HepG2 (cell line): Measurements from ENCODE around the gene OR6S1. TPM values are rescaled to one million over a fixed set of nuclear protein-coding genes. Genes with fewer than 3 reads are reported as not detected.
A peak's percentile ranks its signal among the peaks of the same experiment; 100 is the strongest.

Experiments
- ASH2L ChIP-seq: fragments of 300-600, 200-600 bp; sonication (generic); IDR thresholded peaks from 2 replicates; pipeline ENCODE4 v1.7.0; 2017; ENCODE audit warnings: low read depth, mild to moderate bottlenecking, moderate library complexity, mixed read lengths, low read length; ENCODE audit not compliant: insufficient read length
- ATAD3A ChIP-seq: sonication (generic); formaldehyde crosslinking; IDR thresholded peaks from 2 replicates; pipeline ENCODE4 v1.4.0; 2020; ENCODE audit warnings: missing genetic modification reagents
- EHMT2 ChIP-seq: fragments of 200-600 bp; sonication (generic); IDR thresholded peaks from 2 replicates; pipeline ENCODE4 v1.7.0; 2017; ENCODE audit warnings: antibody characterized with exemption, low read depth, low read length, borderline replicate concordance
- HNRNPH1 ChIP-seq: fragments of 200-400 bp; formaldehyde crosslinking; optimal IDR thresholded peaks from 2 replicates; pipeline ENCODE3; 2017; ENCODE audit warnings: mild to moderate bottlenecking, low read depth, low read length
- IRF2 ChIP-seq: IDR thresholded peaks from 2 replicates; pipeline ENCODE4 v1.6.1; 2018; ENCODE audit warnings: missing genetic modification reagents, missing compliant biosample characterization
- JUND ChIP-seq: sonication (generic); formaldehyde crosslinking; IDR thresholded peaks from 2 replicates; pipeline ENCODE4 v1.8.0; 2022; ENCODE audit warnings: mild to moderate bottlenecking, missing genetic modification reagents
- NFATC3 ChIP-seq: sonication (generic); formaldehyde crosslinking; IDR thresholded peaks from 2 replicates; pipeline ENCODE4 v1.5.1; 2020; ENCODE audit warnings: mild to moderate bottlenecking, missing genetic modification reagents
- NFKBIZ ChIP-seq: IDR thresholded peaks from 2 replicates; pipeline ENCODE4 v1.6.1; 2018; ENCODE audit warnings: missing genetic modification reagents, missing compliant biosample characterization
- ZBTB10 ChIP-seq: sonication (generic); formaldehyde crosslinking; IDR thresholded peaks from 2 replicates; pipeline ENCODE4 v1.4.0; 2020; ENCODE audit warnings: missing genetic modification reagents, borderline replicate concordance
- ZFX ChIP-seq: sonication (generic); formaldehyde crosslinking; IDR thresholded peaks from 2 replicates; pipeline ENCODE4 v1.4.0; 2020; ENCODE audit warnings: mild to moderate bottlenecking, low read depth, missing genetic modification reagents, moderate library complexity
- ZNF121 ChIP-seq: sonication (generic); formaldehyde crosslinking; IDR thresholded peaks from 2 replicates; pipeline ENCODE4 v1.5.0; 2020; ENCODE audit warnings: mild to moderate bottlenecking, missing genetic modification reagents
- ZNF30 ChIP-seq: sonication (generic); formaldehyde crosslinking; IDR thresholded peaks from 2 replicates; pipeline ENCODE4 v1.5.0; 2020; ENCODE audit warnings: mild to moderate bottlenecking, missing genetic modification reagents
- ZNF326 ChIP-seq: sonication (generic); formaldehyde crosslinking; IDR thresholded peaks from 2 replicates; pipeline ENCODE4 v1.4.0; 2020; ENCODE audit warnings: missing genetic modification reagents, borderline replicate concordance
- ZNF704 ChIP-seq: sonication (generic); formaldehyde crosslinking; IDR thresholded peaks from 2 replicates; pipeline ENCODE4 v1.8.1; 2023; ENCODE audit warnings: mild to moderate bottlenecking, inconsistent platforms, moderate library complexity, missing genetic modification reagents, borderline replicate concordance
- polyA plus RNA-seq, 8 experiments: library from polyadenylated mRNA; depleted of rRNA in 3 of 8; stranded (reverse) in 7 of 8; unstranded in 1 of 8; fragments of >200 nt; fragmentation: Illumina TruSeq in 4 of 8; extraction: Trizol in 4 of 8; gene quantifications; 2 replicates each; pipeline versions ENCODE4 v1.2.1 to v1.2.3, GENCODE V29; 2011 to 2016; ENCODE audit warnings: low read depth in 4 of 8, missing spikeins in 1 of 8, mixed read lengths in 1 of 8; ENCODE audit not compliant: insufficient read depth in 1 of 8
- total RNA-seq, 5 experiments: library from RNA; depleted of rRNA; stranded (reverse); fragments of >200 nt; fragmentation: Illumina TruSeq; extraction: Trizol; gene quantifications; 2 replicates each; pipeline ENCODE4 v1.2.3, GENCODE V29; 2016; ENCODE audit warnings: low read depth in 1 of 5
- TF ChIP-seq, protein P1 (sequence below): sonication (generic); formaldehyde crosslinking; IDR thresholded peaks from 2 replicates; pipeline ENCODE4 v1.4.0; 2020; ENCODE audit warnings: mild to moderate bottlenecking, missing genetic modification reagents
- TF ChIP-seq, protein P2 (sequence below): sonication (generic); formaldehyde crosslinking; IDR thresholded peaks from 2 replicates; pipeline ENCODE4 v1.8.0; 2022; ENCODE audit warnings: missing genetic modification reagents, mild to moderate bottlenecking, moderate library complexity, borderline replicate concordance
- TF ChIP-seq, protein P3 (sequence below): sonication (generic); formaldehyde crosslinking; IDR thresholded peaks from 2 replicates; pipeline ENCODE4 v1.5.1; 2020; ENCODE audit warnings: missing genetic modification reagents, mild to moderate bottlenecking, borderline replicate concordance

OR6S1 gene
- total and polyA plus RNA-seq, 2 of the 13 experiments (the other 11 are each of a cell fraction or from before 2014, with no cell fraction given) = 0.09 TPM; not detected in 1

DNA sequence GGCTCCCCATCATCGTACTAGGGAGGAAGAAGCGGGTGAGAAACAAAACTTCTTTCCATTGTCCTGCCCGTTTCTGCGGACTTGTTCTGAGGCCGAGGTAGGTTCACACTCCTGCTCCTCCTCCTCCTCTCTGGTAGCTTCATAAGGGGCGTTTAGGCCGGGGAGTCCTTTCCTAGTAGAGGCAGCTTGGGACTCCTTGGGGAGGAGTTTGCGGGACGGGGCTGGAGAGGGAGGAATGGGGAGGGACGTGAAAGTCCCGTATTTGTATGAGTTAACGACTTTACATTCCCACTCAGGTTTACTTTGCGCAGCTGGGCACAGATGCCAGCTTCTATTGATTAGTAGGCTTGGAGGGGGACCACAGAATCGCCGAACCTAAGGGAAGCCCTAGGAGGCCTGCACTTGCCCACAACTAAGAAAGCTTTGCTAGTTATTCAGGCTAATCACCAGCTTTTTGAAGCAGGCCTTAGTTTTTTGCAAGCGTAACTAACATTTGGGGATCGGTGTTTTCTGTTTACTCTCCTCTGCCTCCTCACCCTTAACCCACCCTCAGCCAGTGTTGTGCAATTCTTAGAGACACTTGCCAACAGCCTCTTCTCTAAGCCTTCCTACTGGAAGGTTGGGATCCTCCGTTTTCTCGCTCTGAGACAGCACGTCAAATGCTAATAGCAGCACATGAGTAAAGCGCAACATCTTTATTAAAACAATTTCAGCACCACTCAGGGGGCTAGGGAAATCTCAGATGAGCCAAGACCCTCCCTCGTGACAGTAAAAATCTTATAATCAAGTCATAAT lies 43.4 kb upstream of the OR6S1 start (continued):
- TF ChIP-seq, protein P1, sequence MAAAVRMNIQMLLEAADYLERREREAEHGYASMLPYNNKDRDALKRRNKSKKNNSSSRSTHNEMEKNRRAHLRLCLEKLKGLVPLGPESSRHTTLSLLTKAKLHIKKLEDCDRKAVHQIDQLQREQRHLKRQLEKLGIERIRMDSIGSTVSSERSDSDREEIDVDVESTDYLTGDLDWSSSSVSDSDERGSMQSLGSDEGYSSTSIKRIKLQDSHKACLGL (CRISPR knock-in tag) = no peak; the same call in 1 of the 2 replicates
- TF ChIP-seq, protein P2, sequence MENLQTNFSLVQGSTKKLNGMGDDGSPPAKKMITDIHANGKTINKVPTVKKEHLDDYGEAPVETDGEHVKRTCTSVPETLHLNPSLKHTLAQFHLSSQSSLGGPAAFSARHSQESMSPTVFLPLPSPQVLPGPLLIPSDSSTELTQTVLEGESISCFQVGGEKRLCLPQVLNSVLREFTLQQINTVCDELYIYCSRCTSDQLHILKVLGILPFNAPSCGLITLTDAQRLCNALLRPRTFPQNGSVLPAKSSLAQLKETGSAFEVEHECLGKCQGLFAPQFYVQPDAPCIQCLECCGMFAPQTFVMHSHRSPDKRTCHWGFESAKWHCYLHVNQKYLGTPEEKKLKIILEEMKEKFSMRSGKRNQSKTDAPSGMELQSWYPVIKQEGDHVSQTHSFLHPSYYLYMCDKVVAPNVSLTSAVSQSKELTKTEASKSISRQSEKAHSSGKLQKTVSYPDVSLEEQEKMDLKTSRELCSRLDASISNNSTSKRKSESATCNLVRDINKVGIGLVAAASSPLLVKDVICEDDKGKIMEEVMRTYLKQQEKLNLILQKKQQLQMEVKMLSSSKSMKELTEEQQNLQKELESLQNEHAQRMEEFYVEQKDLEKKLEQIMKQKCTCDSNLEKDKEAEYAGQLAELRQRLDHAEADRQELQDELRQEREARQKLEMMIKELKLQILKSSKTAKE (CRISPR knock-in tag) = peak; percentile 40; the same call in 1 of the 2 replicates
- TF ChIP-seq ASH2L (no peak), NFKBIZ (CRISPR knock-in tag) (no peak; the same call in 1 of the 2 replicates), ZNF704 (CRISPR knock-in tag) (no peak), ZNF121 (CRISPR knock-in tag) (no peak), ZNF30 (CRISPR knock-in tag) (0 out of 2 replicates have a peak, but pooled peaks have one; percentile 22), ZFX (peak; percentile 72; the same call in 1 of the 2 replicates), JUND (CRISPR knock-in tag) (0 out of 2 replicates have a peak, but pooled peaks have one; percentile 19), NFATC3 (CRISPR knock-in tag) (no peak), HNRNPH1 (no peak), ZBTB10 (CRISPR knock-in tag) (no peak; the same call in 1 of the 2 replicates), ZNF326 (no peak), ATAD3A (no peak), IRF2 (CRISPR knock-in tag) (no peak), EHMT2 (no peak)
- TF ChIP-seq, protein P3, sequence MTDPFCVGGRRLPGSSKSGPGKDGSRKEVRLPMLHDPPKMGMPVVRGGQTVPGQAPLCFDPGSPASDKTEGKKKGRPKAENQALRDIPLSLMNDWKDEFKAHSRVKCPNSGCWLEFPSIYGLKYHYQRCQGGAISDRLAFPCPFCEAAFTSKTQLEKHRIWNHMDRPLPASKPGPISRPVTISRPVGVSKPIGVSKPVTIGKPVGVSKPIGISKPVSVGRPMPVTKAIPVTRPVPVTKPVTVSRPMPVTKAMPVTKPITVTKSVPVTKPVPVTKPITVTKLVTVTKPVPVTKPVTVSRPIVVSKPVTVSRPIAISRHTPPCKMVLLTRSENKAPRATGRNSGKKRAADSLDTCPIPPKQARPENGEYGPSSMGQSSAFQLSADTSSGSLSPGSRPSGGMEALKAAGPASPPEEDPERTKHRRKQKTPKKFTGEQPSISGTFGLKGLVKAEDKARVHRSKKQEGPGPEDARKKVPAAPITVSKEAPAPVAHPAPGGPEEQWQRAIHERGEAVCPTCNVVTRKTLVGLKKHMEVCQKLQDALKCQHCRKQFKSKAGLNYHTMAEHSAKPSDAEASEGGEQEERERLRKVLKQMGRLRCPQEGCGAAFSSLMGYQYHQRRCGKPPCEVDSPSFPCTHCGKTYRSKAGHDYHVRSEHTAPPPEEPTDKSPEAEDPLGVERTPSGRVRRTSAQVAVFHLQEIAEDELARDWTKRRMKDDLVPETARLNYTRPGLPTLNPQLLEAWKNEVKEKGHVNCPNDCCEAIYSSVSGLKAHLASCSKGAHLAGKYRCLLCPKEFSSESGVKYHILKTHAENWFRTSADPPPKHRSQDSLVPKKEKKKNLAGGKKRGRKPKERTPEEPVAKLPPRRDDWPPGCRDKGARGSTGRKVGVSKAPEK (CRISPR knock-in tag) = no peak
